ENCODE results near the gene DENND4B. TPM values are rescaled to one million over a fixed set of nuclear protein-coding genes. Genes with fewer than 3 reads are reported as not detected.

The DENND4B gene
- total and polyA plus RNA-seq, 4 donors, result 18.9 to 74.4 (median 39.1) TPM

- no peak overlapping the region for H3K4me3 ChIP-seq (ENCODE audit: low read depth, low read length)
- H3K27me3 ChIP-seq (ENCODE audit: control insufficient read depth, insufficient read depth, low read length), result no peaks in the 10 kb centered on the region
- no peaks in the 10 kb centered on the region for H3K36me3 ChIP-seq (ENCODE audit: control insufficient read depth, insufficient read depth, low read length)
- peaks cover 18% of the 10 kb centered on the region for H3K4me1 ChIP-seq (ENCODE audit: control insufficient read depth, insufficient read depth, low read length)
- WGBS (ENCODE audit: insufficient coverage), result 85% methylated on average over 2 of the region's 9 CpGs
- peak overlapping the region; percentile 91 for H3K27ac ChIP-seq (ENCODE audit: low read depth, low read length)
- no peaks in the 10 kb centered on the region for H3K9me3 ChIP-seq (ENCODE audit: control insufficient read depth, insufficient read depth, low read length)
- no peak for DNase-seq (ENCODE audit: low read depth in 4 of 6, low spot score in 6 of 6)
These were observed 66.5 kb downstream of the DENND4B start for GRCh38 chr1:153880024-153880423.

Small RNA genes within 50 kb of the gene (small RNA-seq; reads per million reads assigned to genes)
- gene AL831737.1 (ENCODE audit: low replicate concordance) (not detected), gene MIR6737 (ENCODE audit: low replicate concordance) (not detected)

Other genes with a start within 250 kb of the DENND4B start
- gene INTS3, start 218.7 kb downstream of the DENND4B start, total RNA-seq, result 10 to 100 TPM; 40.5 to 57.8 TPM
- 100 to 1,000 TPM in 1 of 2 donors, 10 to 100 TPM in 1; 81.5 to 107 TPM for gene INTS3, start 218.7 kb downstream of the DENND4B start, polyA plus RNA-seq (ENCODE audit: insufficient read length in 2 of 2)
- gene SLC27A3, start 171.3 kb downstream of the DENND4B start, total RNA-seq, result 10 to 100 TPM; 12.1 to 29.0 TPM
- 10 to 100 TPM; 28.5 to 37.3 TPM for gene SLC27A3, start 171.3 kb downstream of the DENND4B start, polyA plus RNA-seq (ENCODE audit: insufficient read length in 2 of 2)
- gene GATAD2B, start 23.7 kb downstream of the DENND4B start, total RNA-seq, result 10 to 100 TPM; 16.3 to 18.7 TPM
- 10 to 100 TPM; 34.6 to 35.3 TPM for gene GATAD2B, start 23.7 kb downstream of the DENND4B start, polyA plus RNA-seq (ENCODE audit: insufficient read length in 2 of 2)
- 10 to 100 TPM in 1 of 2 donors, 1 to 10 TPM in 1; 5.8 to 12.7 TPM for gene CRTC2, start 11.9 kb upstream of the DENND4B start, total RNA-seq
- gene CRTC2, start 11.9 kb upstream of the DENND4B start, polyA plus RNA-seq (ENCODE audit: insufficient read length in 2 of 2), result 10 to 100 TPM; 35.2 to 53.1 TPM
- 10 to 100 TPM; 30.5 to 66.0 TPM for gene SLC39A1, start 16.8 kb upstream of the DENND4B start, total RNA-seq
- gene SLC39A1, start 16.8 kb upstream of the DENND4B start, polyA plus RNA-seq (ENCODE audit: insufficient read length in 2 of 2), result 10 to 100 TPM; 32.3 to 47.7 TPM
- 10 to 100 TPM in 1 of 2 donors, 1 to 10 TPM in 1; 4.3 to 16.5 TPM for gene CREB3L4, start 21.2 kb upstream of the DENND4B start, total RNA-seq
- 10 to 100 TPM in 1 of 2 donors, 1 to 10 TPM in 1; 6.5 to 14.0 TPM for gene CREB3L4, start 21.2 kb upstream of the DENND4B start, polyA plus RNA-seq (ENCODE audit: insufficient read length in 2 of 2)
- 100 to 1,000 TPM in 1 of 2 donors, 10 to 100 TPM in 1; 79.4 to 140 TPM for gene JTB, start 31.0 kb upstream of the DENND4B start, total RNA-seq
- gene JTB, start 31.0 kb upstream of the DENND4B start, polyA plus RNA-seq (ENCODE audit: insufficient read length in 2 of 2), result 100 to 1,000 TPM; 114 to 121 TPM
- gene RAB13, start 39.6 kb upstream of the DENND4B start, total RNA-seq, result 10 to 100 TPM; 17.6 to 43.3 TPM
- 10 to 100 TPM; 53.7 to 57.1 TPM for gene RAB13, start 39.6 kb upstream of the DENND4B start, polyA plus RNA-seq (ENCODE audit: insufficient read length in 2 of 2)
- 1,000 to 10,000 TPM; 1,054 to 4,447 TPM for gene RPS27, start 44.0 kb upstream of the DENND4B start, total RNA-seq
- gene RPS27, start 44.0 kb upstream of the DENND4B start, polyA plus RNA-seq (ENCODE audit: insufficient read length in 2 of 2), result 1,000 to 10,000 TPM; 1,570 to 1,672 TPM
- gene NUP210L, start 208.4 kb upstream of the DENND4B start, total RNA-seq, result under 1 TPM; 0.10 to 0.11 TPM
- gene NUP210L, start 208.4 kb upstream of the DENND4B start, polyA plus RNA-seq (ENCODE audit: insufficient read length in 2 of 2), result under 1 TPM; 0.16 to 0.48 TPM
- gene TPM3, start 245.4 kb upstream of the DENND4B start, total RNA-seq, result 100 to 1,000 TPM; 147 to 235 TPM
- gene TPM3, start 245.4 kb upstream of the DENND4B start, polyA plus RNA-seq (ENCODE audit: insufficient read length in 2 of 2), result 100 to 1,000 TPM; 191 to 194 TPM